ENCODE results near the gene SEC24B. TPM values are rescaled to one million over a fixed set of nuclear protein-coding genes. Genes with fewer than 3 reads are reported as not detected.

Gene SEC24B
- total RNA-seq, 4 donors from 2014 or later, result 26.0 to 45.2 (median 37.3) TPM

DNA sequence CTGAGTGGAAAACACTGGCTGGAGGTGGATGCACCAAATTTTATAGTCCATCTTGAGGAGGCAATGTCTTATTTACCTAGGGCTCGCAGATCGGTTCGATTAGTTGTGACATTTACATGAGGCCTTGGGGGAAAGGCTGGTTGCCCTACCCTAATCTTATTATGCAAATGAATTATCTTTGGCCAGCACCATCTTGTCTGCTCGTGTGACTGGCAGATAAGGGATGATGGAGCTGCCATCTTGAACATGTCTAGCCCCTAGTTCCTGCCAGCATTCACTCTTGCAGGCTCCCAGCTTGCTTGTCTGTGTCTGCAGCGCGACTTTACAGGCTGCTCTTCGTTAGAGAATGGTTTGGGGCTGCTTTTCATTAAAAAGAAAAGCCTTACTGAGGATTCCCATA is 61.9 kb downstream of the SEC24B start:
- 76 to 85% methylated on average over 7 of the region's 7 CpGs for WGBS, 2 donors
- DNase-seq (ENCODE audit: low spot score in 2 of 2), result no peak
- no peak overlapping the region for H3K4me3 ChIP-seq (ENCODE audit: low read depth, poor library complexity, severe bottlenecking)
- TF ChIP-seq, protein P1, sequence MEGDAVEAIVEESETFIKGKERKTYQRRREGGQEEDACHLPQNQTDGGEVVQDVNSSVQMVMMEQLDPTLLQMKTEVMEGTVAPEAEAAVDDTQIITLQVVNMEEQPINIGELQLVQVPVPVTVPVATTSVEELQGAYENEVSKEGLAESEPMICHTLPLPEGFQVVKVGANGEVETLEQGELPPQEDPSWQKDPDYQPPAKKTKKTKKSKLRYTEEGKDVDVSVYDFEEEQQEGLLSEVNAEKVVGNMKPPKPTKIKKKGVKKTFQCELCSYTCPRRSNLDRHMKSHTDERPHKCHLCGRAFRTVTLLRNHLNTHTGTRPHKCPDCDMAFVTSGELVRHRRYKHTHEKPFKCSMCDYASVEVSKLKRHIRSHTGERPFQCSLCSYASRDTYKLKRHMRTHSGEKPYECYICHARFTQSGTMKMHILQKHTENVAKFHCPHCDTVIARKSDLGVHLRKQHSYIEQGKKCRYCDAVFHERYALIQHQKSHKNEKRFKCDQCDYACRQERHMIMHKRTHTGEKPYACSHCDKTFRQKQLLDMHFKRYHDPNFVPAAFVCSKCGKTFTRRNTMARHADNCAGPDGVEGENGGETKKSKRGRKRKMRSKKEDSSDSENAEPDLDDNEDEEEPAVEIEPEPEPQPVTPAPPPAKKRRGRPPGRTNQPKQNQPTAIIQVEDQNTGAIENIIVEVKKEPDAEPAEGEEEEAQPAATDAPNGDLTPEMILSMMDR (IDR thresholded peaks at IDR 0.05), result no peak
- TF ChIP-seq POLR2A (IDR thresholded peaks at IDR 0.05), result no peak
- intact Hi-C loops (cut with DNase I; ENCODE audit: low total_unique reads), result no loop called here

DNA sequence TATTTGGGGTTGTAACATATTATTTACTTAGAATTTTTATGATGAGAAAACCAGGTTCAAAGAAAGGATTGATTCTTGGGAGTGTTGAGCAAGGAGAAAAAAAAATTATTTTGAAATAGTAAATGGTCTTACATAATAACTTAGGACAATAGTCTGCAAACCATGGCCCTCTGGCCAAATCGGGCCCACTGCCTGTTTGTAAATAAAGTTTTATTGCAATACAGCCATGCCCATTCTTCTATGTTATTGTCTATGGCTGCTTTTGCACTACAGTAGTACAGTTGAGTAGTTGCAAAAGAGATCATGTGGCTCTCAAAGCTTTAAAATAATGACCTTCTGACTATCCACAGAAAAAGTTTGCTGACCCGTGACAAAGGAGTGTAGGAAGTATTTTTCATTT is 63.3 kb downstream of the SEC24B start:
- no peak overlapping the region for H3K4me3 ChIP-seq (ENCODE audit: low read depth, poor library complexity, severe bottlenecking)
- WGBS, 2 donors, result 93 to 97% methylated on average over 2 of the region's 2 CpGs
- DNase-seq (ENCODE audit: low spot score in 2 of 2), result no peak
- TF ChIP-seq POLR2A (IDR thresholded peaks at IDR 0.05), result no peak
- TF ChIP-seq, protein P1 (IDR thresholded peaks at IDR 0.05), result no peak
- intact Hi-C loops (cut with DNase I; ENCODE audit: low total_unique reads), result no loop called here

- no peak overlapping the region for H3K4me3 ChIP-seq (ENCODE audit: low read depth, poor library complexity, severe bottlenecking)
- DNase-seq (ENCODE audit: low spot score in 2 of 2), result no peak
- intact Hi-C loops (cut with DNase I; ENCODE audit: low total_unique reads), result no loop called here
- TF ChIP-seq POLR2A (IDR thresholded peaks at IDR 0.05), result no peak
- TF ChIP-seq, protein P1 (IDR thresholded peaks at IDR 0.05), result no peak
These were observed 63.9 kb downstream of the SEC24B start for GRCh38 chr4:109497511-109497910.

DNA sequence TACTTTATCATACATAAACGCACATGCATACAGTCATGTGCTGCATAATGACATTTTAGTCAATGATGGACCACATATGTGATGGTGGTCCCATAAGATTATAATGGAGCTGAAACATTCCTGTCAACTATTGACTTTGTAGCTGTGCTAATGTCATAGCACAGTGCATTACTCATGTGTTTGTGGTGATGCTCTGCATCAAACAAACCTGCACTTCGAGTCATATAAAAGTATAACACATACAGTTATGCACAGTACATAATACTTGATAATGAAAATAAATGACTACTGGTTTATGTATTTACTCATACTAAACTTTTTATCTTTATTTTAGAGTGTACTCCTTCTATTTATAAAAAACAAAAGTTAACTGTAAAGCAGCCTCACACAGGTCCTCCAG is 65.9 kb downstream of the SEC24B start:
- WGBS, 2 donors, result 94 to 96% methylated on average over 2 of the region's 2 CpGs
- H3K4me3 ChIP-seq (ENCODE audit: low read depth, poor library complexity, severe bottlenecking), result no peak overlapping the region
- TF ChIP-seq, protein P1 (IDR thresholded peaks at IDR 0.05), result no peak
- no peak for TF ChIP-seq POLR2A (IDR thresholded peaks at IDR 0.05)
- intact Hi-C loops (cut with DNase I; ENCODE audit: low total_unique reads), result no loop called here
- DNase-seq (ENCODE audit: low spot score in 2 of 2), result no peak

GRCh38 chr4:109506890-109507289 is 73.3 kb downstream of the SEC24B start:
- intact Hi-C loops (cut with DNase I; ENCODE audit: low total_unique reads), result no loop called here
- DNase-seq (ENCODE audit: low spot score in 2 of 2), result no peak
- TF ChIP-seq, protein P1 (IDR thresholded peaks at IDR 0.05), result no peak
- TF ChIP-seq POLR2A (IDR thresholded peaks at IDR 0.05), result no peak
- H3K4me3 ChIP-seq (ENCODE audit: low read depth, poor library complexity, severe bottlenecking), result no peak overlapping the region

- TF ChIP-seq POLR2A (IDR thresholded peaks at IDR 0.05), result no peak
- TF ChIP-seq, protein P1 (IDR thresholded peaks at IDR 0.05), result no peak
- no peak overlapping the region for H3K4me3 ChIP-seq (ENCODE audit: low read depth, poor library complexity, severe bottlenecking)
- intact Hi-C loops (cut with DNase I; ENCODE audit: low total_unique reads), result no loop called here
- DNase-seq (ENCODE audit: low spot score in 2 of 2), result no peak
- 64 to 66% methylated on average over 2 of the region's 2 CpGs for WGBS, 2 donors
These were observed 77.1 kb downstream of the SEC24B start for GRCh38 chr4:109510687-109511086.
